IMR-90 (cell line): ENCODE measurements around the gene FAM89B.

ENCODE experiments used
- BHLHE40 ChIP-seq: fragments of 150-350 bp; IDR thresholded peaks from 2 replicates; pipeline ENCODE4 v1.6.1; 2016; ENCODE audit warnings: mild to moderate bottlenecking, low read depth, low read length
- ELK1 ChIP-seq: fragments of 150-350 bp; IDR thresholded peaks from 2 replicates; pipeline ENCODE4 v1.6.1; 2016; ENCODE audit warnings: low read depth, mild to moderate bottlenecking, low read length, moderate library complexity, borderline replicate concordance
- MAZ ChIP-seq: IDR thresholded peaks from 2 replicates; pipeline ENCODE4 v1.6.1; 2012; ENCODE audit warnings: low read depth, mild to moderate bottlenecking, low read length, improper control_type of control experiment, moderate library complexity, borderline replicate concordance
- MXI1 ChIP-seq: IDR thresholded peaks from 2 replicates; pipeline ENCODE4 v1.6.1; 2012; ENCODE audit warnings: low read depth, mild to moderate bottlenecking, low read length, moderate library complexity, borderline replicate concordance
- RCOR1 ChIP-seq: IDR thresholded peaks from 2 replicates; pipeline ENCODE4 v1.6.1; 2012; ENCODE audit warnings: mild to moderate bottlenecking, low read length, improper control_type of control experiment; ENCODE audit not compliant: insufficient replicate concordance
- SMC3 ChIP-seq: fragments of 150-350 bp; IDR thresholded peaks from 2 replicates; pipeline ENCODE4 v1.6.1; 2016; ENCODE audit warnings: low read depth, mild to moderate bottlenecking, antibody characterized with exemption, low read length, moderate library complexity
- USF2 ChIP-seq: fragments of 150-350 bp; IDR thresholded peaks from 2 replicates; pipeline ENCODE4 v1.6.1; 2017; ENCODE audit warnings: mild to moderate bottlenecking, antibody characterized with exemption, low read length, low read depth
- TF ChIP-seq, protein P1 (sequence below): conservative IDR thresholded peaks from 2 replicates; pipeline ENCODE4 v1.5.1; 2012; ENCODE audit warnings: mild to moderate bottlenecking, low read depth, low read length, improper control_type of control experiment

- TF ChIP-seq, protein P1, sequence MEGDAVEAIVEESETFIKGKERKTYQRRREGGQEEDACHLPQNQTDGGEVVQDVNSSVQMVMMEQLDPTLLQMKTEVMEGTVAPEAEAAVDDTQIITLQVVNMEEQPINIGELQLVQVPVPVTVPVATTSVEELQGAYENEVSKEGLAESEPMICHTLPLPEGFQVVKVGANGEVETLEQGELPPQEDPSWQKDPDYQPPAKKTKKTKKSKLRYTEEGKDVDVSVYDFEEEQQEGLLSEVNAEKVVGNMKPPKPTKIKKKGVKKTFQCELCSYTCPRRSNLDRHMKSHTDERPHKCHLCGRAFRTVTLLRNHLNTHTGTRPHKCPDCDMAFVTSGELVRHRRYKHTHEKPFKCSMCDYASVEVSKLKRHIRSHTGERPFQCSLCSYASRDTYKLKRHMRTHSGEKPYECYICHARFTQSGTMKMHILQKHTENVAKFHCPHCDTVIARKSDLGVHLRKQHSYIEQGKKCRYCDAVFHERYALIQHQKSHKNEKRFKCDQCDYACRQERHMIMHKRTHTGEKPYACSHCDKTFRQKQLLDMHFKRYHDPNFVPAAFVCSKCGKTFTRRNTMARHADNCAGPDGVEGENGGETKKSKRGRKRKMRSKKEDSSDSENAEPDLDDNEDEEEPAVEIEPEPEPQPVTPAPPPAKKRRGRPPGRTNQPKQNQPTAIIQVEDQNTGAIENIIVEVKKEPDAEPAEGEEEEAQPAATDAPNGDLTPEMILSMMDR, result no peak
- TF ChIP-seq MXI1 (no peak), SMC3 (no peak), BHLHE40 (no peak), ELK1 (no peak), RCOR1 (no peak), MAZ (no peak), USF2 (no peak)
These were observed 49.7 kb downstream of the FAM89B start for GRCh38 chr11:65622011-65622410.
